ENCODE results near the gene MRLN.
A peak's percentile ranks its signal among the peaks of the same experiment; 100 is the strongest.
"Not testable (repeated sequence)": the region's sequence is repeated elsewhere in the genome, so short reads cannot be mapped to it uniquely, and the experiment has no call there.

MRLN gene

DNA sequence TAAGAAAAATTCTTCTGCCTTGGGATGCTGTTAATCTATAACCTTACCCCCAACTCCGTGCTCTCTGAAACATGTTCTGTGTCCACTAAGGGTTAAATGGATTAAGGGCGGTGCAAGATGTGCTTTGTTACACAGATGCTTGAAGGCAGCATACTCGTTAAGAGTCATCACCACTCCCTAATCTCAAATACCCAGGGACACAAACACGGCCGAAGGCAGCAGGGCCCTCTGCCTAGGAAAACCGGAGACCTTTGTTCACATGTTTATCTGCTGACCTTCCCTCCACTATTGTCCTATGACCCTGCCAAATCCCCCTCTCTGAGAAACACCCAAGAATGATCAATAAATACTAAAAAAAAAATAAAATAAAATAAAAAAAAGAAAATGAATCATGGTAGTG, 8.5 kb downstream of the MRLN start:
- not testable (repeated sequence) for DNase-seq

DNA sequence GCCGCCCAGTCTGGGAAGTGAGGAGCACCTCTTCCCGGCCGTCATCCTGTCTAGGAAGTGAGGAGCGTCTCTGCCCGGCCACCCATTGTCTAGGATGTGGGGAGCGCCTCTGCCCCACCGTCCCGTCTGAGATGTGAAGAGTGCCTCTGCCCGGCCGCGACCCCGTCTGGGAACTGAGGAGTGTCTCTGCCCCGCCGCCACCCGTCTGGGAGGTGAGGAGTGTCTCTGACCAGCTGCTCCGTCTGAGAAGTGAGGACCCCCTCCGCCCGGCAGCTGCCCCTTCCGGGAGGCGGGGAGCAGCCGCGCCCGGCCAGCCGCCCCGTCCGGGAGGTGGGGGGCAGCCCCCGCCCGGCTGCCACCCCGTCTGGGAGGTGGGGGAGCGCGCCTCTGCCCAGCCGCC, 9.1 kb downstream of the MRLN start:
- DNase-seq: not testable (repeated sequence)

DNA sequence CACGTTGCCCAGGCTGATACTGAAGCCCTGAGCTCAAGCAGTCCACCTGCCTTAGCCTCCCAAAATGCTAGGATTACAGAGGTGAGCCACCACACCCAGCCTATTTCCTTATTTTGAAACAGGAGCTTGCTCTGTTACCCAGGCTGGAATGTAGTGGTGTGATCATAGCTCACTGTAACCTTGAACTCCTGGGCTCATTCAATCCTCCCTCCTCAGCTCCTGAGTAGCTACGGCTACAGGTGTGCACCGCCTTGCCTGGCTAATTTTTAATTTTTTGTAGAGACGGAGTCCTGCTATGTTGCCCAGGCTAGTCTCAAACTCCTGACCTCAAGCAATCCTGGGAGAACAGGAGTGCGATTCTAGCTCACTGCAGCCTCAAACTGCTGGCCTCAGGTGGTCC, 11.7 kb downstream of the MRLN start:
- DNase-seq: no peak

DNA sequence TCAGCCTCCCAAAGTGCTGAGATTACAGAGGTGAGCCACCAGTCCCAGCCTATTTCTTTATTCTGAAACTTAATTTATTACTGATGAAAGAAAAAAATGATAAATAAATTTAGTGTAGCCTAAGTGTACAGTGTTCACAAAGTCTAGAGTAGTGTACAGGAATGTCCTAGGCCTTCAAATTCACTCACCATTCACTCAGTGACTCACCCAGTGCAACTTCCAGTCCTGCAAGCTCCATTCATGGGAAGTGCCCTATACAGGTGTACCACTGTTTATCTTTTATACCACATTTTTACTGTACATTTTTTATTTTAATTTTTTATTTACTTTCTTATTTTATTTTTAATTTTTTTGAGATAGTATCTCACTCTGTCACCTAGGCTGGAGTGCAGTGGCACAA, 12.2 kb downstream of the MRLN start:
- DNase-seq: no peak

DNA sequence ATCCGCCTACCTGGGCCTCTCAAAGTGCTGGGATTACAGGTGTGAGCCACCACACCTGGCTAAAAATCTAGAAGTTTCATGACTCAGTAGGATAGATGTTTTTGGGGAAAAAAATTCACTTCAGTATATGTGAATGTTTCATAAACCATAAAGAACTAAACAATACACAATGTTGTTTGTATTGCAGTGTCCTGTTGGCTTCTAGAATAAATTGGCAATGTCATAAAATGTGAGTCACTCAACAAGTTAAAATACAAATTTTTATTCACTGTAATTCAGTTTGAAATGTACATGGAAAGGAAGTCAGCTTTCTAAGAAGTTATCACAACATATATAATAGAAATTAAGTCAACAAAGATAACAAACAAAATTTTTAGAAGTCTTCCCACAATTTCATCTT, 16.5 kb downstream of the MRLN start:
- no peak for DNase-seq

DNA sequence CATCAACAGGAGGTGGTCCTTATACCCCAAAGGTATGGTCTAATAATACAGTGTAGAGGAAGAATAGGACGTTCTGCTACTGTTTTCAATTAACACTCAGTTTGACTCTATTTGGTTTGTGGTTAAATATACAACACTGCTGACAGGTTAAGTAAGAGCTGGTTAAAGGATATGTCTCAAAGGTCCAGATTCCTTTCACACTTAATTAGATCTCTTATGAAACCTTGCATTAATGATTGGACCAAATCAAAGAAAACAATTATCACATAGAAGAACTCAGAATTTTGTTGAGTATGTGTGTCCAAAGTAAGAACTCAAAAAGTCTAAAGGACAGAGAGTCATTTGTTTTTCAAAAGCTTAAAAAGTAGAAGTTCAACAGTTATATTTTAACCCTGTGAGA, 18.0 kb downstream of the MRLN start:
- DNase-seq: no peak

DNA sequence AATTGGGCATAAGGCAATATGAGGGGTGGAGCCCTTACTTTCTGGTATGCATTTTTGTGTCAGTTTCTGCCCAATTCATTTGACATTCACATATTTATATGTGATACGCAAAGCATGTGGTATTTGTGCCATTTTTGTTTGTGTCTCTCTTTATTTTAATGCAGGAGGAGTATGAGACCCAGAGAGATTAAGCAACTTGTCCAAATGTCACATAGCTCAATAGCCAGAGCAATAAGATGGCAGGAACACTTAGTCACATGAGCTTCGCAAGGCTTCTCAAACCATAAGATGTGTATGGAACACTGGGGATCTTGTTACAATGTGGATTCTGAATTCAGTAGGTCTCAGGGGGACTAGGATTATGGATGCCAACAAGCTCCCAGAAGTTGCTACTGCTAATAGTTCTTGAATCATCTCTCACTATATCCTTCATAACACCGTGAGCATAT, 19.2 kb downstream of the MRLN start:
- DNase-seq: no peak

DNA sequence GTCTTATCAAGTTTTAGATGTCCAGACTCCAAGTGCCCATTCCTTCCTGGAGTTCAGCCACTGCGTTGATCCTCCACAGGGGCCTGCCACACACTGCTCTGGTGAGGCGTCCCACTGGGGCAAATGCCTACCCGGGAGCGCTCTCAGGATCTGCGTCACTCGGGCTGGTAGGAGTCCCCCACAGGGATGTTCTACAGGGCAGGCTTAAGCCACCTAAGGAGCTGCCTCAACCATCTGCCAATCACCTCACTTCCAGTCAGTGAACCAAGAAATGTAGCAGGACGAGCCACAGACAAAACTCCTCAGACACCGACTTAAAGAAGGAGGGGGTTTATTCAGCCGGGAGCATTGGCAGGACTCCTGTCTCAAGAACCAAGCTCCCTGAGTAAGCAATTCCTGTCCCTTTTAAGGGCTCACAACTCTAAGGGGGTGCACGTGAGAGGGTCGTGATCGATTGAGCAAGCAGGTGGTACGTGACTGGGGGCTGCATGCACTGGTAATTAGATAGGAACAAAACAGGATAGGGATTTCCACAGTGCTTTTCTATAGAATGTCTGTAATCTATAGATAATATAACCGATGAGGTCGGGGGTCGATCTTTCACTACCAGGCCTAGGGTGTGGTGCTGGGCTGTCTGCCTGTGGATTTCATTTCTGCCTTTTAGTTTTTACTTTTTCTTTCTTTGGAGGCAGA, 19.8 kb downstream of the MRLN start:
- DNase-seq: not testable (repeated sequence)

DNA sequence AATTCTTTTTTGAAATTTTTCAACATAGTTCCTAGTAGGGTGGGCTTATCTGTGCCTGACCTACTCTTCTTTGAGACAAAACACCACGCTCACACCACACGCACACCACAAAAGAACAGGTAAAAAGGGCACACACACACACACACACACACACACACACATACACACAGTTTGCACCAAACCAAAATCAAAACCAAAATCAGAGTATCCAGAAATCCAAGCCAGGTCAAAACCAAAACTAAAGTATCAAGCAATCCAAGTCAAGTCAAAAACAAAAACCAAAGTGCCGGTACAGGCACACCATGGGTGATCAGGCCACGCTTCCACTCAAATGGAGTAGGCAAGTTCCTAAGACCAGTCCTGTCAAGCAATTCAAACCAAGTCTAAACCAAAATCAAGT, 20.4 kb downstream of the MRLN start:
- DNase-seq: not testable (repeated sequence)

DNA sequence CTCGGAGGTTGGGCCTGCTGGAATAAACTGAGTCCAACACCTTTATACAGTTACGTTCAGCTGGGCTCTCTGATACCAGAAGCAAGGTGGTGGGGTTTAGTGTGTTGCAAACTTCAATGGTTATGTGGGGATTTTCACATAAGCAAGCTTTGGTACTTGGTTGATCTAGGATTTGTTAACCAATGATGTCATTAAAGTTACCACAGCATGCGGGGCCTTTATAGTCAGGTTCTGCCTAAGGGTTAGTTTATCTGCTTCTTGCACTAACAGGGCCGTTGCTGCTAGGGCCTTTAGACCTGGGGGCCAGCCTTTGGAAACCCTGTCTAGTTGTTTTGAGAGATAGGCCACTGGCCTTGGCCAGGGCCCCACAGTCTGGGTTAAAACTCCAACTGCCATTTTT, 24.1 kb downstream of the MRLN start:
- not testable (repeated sequence) for DNase-seq

DNA sequence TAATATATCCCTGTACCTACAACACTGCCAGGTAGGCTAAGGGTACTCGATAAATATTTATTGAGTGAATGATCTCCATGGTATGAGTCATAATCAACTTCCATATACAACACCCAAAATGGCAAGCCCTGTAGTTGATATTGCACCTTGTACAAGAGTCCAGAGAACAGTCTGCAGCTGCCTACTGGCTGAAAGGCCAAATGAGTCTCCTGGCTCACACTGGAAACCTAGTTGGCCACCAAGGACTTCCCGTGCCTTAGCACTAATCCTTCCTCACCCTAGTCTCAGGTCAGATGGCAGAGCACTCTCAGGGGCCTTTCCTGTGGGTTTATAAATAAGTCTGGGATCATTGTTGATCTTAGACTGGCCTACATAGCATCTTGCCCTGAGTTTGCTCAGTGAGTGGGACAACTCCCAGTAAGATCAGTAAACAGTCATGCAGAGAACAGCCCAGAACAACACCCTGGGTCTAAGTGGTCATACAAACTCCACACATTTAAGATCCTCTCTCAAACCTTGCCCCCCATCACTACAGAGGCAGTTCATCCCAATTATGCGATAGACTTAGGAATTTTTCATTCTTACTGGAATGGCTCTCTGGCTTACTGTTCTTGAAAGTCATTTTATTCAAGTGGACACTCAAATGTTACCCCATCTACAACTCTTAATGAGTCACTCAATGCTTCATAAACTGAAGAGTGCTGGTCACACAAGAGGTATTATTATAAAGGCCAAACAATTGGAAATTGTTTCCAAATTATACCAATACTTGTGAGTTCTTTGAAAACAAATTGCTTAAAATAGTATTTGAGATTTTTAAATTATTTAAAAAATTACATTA, 28.9 kb downstream of the MRLN start:
- DNase-seq: no peak

DNA sequence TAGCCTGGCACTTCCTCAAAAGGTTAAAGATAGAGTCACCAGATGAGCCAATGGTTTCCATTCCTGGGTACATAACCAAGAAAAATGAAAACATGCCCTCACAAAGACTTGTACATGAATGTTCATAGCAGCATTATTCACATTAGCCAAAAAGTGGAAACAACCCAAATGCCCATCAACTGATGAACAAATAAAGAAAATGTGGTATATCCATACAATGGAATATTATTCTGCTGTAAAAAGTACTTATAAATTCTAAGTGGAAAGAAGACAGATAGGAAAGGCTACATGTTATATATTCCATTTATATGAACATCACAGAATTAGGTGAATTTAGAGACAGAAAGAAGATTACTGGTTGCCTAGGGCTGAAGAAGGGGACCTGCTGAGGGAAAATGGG, 32.9 kb downstream of the MRLN start:
- DNase-seq: no peak

DNA sequence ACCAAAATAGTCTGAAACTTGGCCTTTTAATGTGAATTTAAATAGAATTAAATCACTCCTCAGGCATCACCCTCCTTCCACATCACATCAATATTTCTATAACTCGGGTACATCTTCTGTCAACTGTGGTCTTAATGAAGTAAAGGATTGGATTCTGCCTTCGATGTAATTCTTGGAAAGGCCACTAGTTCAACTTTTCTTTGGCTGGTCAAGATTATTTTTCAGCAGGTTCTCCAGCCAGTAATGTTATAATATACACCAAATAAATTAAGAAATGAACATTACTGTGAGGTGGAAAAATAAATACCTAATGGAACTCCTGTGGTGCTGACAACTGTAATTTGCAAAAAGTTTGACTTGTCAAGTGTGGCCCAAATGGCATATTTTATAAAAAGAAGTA, 33.9 kb downstream of the MRLN start:
- DNase-seq: no peak

DNA sequence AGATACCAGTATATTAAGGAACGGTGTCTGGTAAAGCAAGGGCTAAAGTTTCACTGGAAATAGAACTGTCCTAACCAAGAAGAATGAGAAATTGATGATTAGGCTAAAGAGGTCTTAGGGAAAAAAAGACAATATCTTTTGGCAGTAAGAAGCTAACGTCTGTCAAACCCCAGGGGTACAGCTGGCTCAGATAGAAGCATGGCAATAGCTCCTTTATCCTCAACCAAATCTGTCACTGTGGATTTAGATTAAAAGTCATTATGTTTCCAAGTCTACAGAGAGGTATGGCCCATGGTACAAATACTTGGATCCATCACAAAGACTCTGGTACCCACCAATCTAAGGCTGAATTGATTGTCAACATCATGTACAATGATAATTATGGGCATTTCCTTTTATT, 35.0 kb downstream of the MRLN start:
- no peak for DNase-seq

DNA sequence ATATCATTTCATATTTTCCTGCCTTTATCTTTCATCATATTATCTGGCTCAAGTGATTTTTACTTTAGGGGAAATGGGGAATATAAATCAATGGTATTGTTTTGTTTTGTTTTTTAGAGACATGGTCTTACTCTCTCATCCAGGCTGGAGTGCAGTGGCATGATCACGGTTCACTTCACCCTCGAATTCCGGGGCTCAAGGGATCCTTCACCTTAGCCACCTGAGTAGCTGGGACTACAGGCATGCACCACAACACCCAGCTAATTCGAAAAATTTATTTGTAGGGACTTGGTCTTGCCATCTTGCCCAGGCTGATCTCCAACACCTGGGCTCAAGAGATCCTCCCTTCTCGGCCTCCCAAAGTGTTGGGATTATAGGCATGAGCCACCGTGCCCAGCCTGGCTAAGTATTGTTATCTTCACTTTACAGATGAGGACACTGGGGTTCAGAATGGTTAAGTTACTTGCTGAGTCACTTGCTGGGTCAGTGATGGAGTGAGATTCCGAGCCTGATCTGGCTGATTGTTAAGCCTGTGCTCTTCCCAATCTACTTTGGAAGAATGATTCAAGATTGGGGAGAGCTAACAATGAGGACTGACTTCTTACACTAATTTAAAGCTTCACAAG, 39.9 kb downstream of the MRLN start:
- no peak for DNase-seq

DNA sequence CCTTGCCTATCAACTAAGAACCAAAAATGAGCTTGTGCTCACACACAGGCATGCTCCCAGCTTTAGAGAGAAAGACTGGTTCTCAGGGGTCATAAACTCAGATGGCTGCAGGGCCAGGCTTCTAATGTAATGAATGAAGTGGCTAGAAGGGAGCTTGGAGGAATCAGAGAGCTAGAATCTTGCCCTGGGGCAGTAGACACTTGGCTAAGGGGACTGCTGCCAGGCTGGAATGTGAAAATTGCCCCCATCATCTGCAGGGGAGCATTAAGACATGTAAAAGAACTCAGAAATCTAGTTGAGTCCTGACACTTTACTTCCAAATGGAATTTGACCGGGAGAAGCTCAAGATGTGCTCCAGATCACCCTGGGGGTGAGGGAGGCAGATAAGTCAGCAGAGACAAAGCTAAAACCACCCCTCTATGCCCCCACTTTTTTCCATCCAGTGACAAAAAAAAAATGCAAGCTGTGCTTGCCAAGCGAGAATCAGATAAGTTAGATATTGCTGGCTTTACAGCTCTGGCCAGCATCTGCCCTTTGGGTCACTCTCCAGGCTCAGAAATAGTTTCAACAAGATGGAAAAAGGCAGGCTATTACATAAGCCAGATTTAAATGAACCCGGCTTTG, 41.3 kb downstream of the MRLN start:
- no peak for DNase-seq

DNA sequence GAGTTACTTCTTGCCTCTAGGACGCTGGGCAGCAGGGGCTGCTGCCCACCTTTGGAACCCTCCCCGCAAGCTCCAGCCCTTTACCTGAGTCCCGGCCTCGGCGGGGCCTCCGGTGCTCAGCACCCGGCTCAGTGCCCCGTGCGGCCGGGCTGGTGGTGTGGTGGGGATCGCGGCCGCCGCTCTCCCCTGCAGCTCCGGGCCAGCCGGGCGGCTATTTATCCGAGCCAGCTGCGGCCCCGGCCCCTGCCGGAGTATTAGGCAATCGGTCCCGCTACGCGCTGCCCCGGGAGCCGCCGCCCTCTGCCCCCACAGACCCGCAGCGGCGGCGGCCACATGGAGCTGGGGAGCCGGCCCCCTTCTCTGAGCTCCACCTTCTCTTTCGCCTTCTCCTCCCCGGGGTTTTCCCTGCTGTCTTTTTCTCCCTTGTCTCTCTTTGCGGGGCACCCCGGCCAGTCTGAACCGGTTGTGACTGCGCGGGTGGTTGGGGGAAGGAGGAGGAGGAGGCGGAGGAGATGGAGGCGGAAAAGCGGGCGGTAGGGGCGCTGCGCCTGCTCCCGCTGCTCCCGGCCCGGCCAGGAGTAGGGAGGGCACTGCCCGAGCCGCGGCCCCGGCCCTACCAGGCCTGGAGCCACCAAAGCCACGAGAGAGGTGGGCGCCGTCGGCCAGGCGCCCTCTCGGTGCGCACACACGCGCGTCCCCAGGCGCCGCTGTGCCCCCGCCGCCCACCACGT, 43.7 kb downstream of the MRLN start, which contains the start of gene SLC16A9:
TSS of gene SLC16A9 (minus strand) at position 456 of the 731 bp plus-strand sequence. CDS start 25,559 bp downstream, outside the sequence.
- DNase-seq: peak; percentile 34

DNA sequence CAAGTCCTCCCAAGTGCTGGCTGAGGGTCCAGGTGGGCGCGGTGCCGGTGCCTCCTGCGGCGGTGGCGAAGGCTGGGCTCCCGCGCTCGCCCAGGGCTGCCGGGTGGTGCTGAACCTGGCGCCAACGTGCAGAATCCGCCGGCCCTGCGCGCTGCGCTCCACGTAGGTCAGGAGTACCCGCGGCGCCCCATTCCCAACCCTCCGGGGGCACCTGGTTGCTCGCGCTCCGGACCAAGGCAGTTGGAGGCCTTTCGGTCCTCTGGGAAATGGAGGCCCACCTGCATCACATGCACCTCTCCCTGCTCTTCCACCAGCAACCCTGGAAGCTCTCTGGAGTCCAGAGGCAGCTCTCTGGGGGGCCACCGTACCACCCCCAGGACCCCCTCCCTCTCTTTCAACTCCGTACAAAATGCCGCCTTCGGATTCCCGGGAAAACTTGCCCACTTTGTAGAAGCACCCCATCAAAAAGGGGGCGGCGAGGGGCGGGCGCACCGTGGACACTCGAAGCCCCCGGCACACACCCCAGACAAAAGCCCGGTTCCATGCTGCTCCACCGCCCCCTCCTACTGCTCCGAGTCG, 44.4 kb downstream of the MRLN start:
- no peak for DNase-seq

DNA sequence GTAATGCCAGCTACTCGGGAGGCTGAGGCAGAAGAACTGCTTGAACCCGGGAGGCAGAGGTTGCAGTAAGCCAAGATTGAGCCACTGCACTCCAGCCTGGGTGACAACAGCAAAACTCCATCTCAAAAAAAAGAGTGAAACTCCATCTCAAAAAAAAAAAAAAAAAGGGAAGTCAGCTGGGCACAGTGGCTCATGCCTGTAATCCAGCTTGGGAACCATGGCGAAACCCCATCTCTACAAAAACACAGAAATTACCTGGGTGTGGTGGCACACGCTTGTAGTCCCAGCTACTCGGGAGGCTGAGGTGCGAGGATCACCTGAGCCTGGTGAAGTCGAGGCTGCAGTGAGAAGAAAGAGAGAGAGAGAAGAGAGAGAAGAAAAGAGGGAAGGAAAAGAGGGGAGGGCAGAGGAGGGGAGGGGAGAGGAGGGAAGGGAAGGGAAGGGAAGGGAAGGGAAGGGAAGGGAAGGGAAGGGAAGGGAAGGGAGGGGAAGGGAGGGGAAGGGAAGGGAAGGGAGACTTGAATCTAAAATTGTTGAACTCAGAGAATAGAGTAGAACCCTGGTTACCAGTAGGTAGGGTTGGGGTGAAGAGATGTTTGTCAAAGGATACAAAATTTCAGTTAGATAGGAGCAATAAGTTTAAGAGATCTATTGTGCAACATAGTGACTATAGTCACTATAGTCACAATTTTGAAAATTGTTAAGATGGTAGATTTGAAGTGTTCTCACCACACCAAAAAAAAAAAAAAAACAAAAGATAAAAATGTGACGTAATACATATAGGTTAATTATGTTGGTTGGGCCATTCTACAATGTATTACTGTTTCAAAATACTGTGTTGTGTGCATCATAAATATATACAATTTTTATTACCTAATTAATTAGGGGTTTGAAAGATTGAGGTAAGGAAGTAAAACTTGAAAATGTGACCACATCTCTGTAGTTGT, 46.1 kb downstream of the MRLN start:
- DNase-seq: no peak

DNA sequence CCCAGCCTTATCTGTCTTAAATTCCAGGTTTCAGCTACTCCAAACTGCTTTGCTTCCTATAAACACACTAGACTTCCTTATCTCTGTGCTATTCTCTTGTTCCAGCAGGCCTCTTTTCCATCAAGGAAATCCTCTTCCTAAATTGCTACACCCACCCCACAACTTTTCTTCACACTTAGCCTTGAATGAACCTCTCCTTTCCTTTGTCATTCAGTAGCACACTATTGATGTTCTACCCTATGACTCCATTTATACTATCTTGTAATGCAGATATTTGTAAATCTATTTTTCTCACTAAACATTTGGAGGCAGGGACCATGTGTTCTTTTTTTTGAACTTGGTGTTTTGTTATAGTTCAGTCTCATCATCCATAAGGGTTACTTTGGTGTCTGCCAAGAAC, 47.3 kb downstream of the MRLN start:
- no peak for DNase-seq

DNA sequence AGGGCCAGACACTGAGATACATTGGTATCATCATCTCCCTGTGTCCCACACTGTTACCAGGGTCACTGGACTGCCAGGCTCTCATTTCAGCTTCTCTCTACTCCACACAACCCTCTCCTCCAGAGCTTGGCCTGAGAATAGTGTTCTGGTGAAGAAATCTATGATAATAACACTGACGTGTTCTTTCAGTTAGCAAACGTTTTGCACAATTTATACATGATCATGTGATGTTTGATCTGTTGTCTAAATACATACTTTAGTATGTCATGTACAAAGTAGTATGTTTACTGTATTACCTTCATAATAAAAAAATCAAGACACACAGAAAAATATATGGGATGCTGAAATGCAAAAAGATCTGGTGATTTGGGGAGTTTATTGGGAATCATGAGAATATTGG, 48.6 kb downstream of the MRLN start:
- DNase-seq: no peak
